GM12878 (cell line): Measurements from ENCODE around the gene FAM24B. TPM values are rescaled to one million over a fixed set of nuclear protein-coding genes. Genes with fewer than 3 reads are reported as not detected.

Source experiments
- ASH2L ChIP-seq: fragments of 300-600, 200-600 bp; sonication (generic); IDR thresholded peaks from 2 replicates; pipeline ENCODE4 v1.6.1; 2017; ENCODE audit warnings: low read depth, mild to moderate bottlenecking, borderline replicate concordance
- CTCF ChIP-seq, 3 experiments: IDR thresholded peaks in 2 of 3; conservative IDR thresholded peaks in 1 of 3; 2 replicates each; pipeline ENCODE4 v1.5.1; 2011; ENCODE audit warnings: low read depth in 3 of 3, low read length in 3 of 3, mild to moderate bottlenecking in 3 of 3, control low read depth in 2 of 3, moderate library complexity in 2 of 3, inconsistent platforms in 1 of 3, mixed read lengths in 1 of 3; ENCODE audit not compliant: control insufficient read depth in 2 of 3, insufficient read depth in 1 of 3; ENCODE audit errors: extremely low read depth in 1 of 3
- EGR1 ChIP-seq, 2 experiments: IDR thresholded peaks; 1 replicate in 1 of 2; 2 replicates in 1 of 2; pipeline ENCODE4 v1.6.1; 2011 to 2012; ENCODE audit warnings: low read depth in 2 of 2, low read length in 2 of 2, borderline replicate concordance in 1 of 2, mild to moderate bottlenecking in 1 of 2, moderate library complexity in 1 of 2
- GATAD2B ChIP-seq: fragments of 450-650 bp; conservative IDR thresholded peaks from 2 replicates; pipeline ENCODE4 v1.6.1; 2017; ENCODE audit warnings: low read depth, mild to moderate bottlenecking, moderate library complexity
- PML ChIP-seq: IDR thresholded peaks from 2 replicates; pipeline ENCODE4 v1.6.1; 2012; ENCODE audit warnings: low read length, inconsistent platforms
- ZNF274 ChIP-seq: IDR thresholded peaks from one replicate; pipeline ENCODE4 v1.8.0; 2011; ENCODE audit not compliant: insufficient read length, insufficient read depth
- polyA plus RNA-seq, 11 experiments: library from polyadenylated mRNA; depleted of rRNA in 4 of 11; unstranded in 6 of 11; stranded (reverse) in 5 of 11; fragments of >200 nt; fragmentation: Nextera tagmentation in 4 of 11; fragmentation: Illumina TruSeq in 1 of 11; extraction: Ambion mirVana in 4 of 11; extraction: Trizol in 1 of 11; gene quantifications; 1 replicate in 1 of 11; 2 replicates in 10 of 11; pipeline versions ENCODE4 v1.2.1 to v1.2.3, GENCODE V29; 2011 to 2016; ENCODE audit warnings: inconsistent platforms in 2 of 11, missing spikeins in 2 of 11, low read depth in 1 of 11
- total RNA-seq, 4 experiments: library from RNA; depleted of rRNA in 3 of 4; stranded (reverse); fragments of >200 nt in 3 of 4; fragmentation: Illumina TruSeq in 1 of 4; extraction: Trizol in 1 of 4; gene quantifications; 2 replicates each; pipeline versions ENCODE4 v1.2.1 to v1.2.3, GENCODE V29; 2013 to 2021
- TF ChIP-seq, protein P1 (sequence below): IDR thresholded peaks from 2 replicates; pipeline ENCODE4 v1.6.1; 2012; ENCODE audit warnings: low read length, inconsistent platforms
- TF ChIP-seq, protein P2 (sequence below): IDR thresholded peaks from 2 replicates; pipeline ENCODE4 v1.6.1; 2012; ENCODE audit warnings: low read depth, low read length, improper control_type of control experiment

The FAM24B gene
- total and polyA plus RNA-seq, 10 of the 15 experiments (the other 5 are each of a cell fraction or from before 2014, with no cell fraction given): 4.8 to 15.3 (median 7.2) TPM

DNA sequence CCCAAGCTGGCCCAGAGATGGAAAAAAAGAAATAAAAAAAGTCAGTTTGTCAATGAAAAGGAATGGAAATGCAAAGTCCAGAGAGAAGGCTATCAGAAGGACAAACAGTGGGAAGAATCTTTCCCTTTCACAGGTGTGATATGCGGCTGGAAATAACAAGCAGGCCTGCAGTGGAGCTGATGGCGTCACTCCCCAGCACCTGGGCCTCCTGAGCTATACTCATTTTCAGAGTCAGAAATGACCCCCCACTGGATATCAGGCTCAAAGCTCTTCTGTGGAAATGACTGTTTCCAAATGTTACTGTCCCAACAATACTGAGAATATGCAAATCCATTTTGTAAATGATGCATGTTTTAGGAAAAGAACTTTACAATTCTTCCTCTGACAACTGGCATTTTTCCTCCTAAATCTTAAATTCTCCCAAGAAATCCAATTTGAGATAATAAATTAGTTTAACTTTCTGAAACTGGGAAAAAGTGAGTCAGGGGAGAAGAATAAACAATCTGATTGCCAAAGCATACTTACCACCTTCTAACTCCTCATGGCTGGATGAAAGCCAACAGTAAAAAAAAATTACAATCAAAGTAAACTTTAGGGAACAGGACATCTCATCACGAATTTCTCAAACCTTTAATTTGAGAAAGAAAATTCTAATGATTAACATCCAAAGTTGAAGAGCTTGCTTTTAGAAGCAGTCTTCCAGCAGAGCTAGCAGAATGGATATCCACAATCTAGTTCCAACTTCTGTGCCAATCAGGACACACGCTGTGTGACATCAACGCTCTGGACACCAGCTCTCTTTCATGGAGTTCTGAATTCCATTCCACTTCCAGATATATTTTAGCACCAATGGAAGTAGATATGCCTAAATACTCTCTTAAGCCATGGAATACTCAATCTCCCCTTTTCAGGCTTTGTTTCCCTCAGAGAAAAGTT, 28.4 kb downstream of the FAM24B start (continued):
- TF ChIP-seq CTCF (IDR thresholded peaks at IDR 0.05 in 2 of 3, conservative IDR thresholded peaks at IDR 0.05 in 1 of 3; ENCODE audit: control insufficient read depth in 2 of 3, extremely low read depth in 1 of 3, insufficient read depth in 1 of 3, low read depth in 3 of 3, low read length in 3 of 3) (no peak), ASH2L (no peak), ZNF274 (no peak), PML (no peak), GATAD2B (no peak), EGR1 (IDR thresholded peaks at IDR 0.05; ENCODE audit: borderline replicate concordance in 1 of 2, low read depth in 2 of 2, low read length in 2 of 2) (no peak)
- TF ChIP-seq, protein P1, sequence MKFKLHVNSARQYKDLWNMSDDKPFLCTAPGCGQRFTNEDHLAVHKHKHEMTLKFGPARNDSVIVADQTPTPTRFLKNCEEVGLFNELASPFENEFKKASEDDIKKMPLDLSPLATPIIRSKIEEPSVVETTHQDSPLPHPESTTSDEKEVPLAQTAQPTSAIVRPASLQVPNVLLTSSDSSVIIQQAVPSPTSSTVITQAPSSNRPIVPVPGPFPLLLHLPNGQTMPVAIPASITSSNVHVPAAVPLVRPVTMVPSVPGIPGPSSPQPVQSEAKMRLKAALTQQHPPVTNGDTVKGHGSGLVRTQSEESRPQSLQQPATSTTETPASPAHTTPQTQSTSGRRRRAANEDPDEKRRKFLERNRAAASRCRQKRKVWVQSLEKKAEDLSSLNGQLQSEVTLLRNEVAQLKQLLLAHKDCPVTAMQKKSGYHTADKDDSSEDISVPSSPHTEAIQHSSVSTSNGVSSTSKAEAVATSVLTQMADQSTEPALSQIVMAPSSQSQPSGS: no peak
- TF ChIP-seq, protein P2, sequence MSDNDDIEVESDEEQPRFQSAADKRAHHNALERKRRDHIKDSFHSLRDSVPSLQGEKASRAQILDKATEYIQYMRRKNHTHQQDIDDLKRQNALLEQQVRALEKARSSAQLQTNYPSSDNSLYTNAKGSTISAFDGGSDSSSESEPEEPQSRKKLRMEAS: no peak
